ENCODE measurements around the gene TRMO.

GRCh38 chr9:97935276-97935675 lies 13.0 kb upstream of the TRMO start:
- TF ChIP-seq POLR2A (IDR thresholded peaks at IDR 0.05; ENCODE audit: low read depth, low read length) (no peak), POLR2AphosphoS5 (IDR thresholded peaks at IDR 0.05; ENCODE audit: low read depth, low read length) (no peak), TAF1 (IDR thresholded peaks at IDR 0.05; ENCODE audit: low read depth, low read length) (no peak)
